HepG2 (cell line): ENCODE results near the gene PCSK5. TPM values are rescaled to one million over a fixed set of nuclear protein-coding genes. Genes with fewer than 3 reads are reported as not detected.

Experiments
- BORCS8-MEF2B ChIP-seq: sonication (generic); formaldehyde crosslinking; IDR thresholded peaks from 2 replicates; pipeline ENCODE4 v1.8.0; 2022; ENCODE audit warnings: mild to moderate bottlenecking, missing genetic modification reagents
- BRD4 ChIP-seq: sonication (generic); formaldehyde crosslinking; IDR thresholded peaks from 2 replicates; pipeline ENCODE4 v1.4.0; 2020; ENCODE audit warnings: missing genetic modification reagents
- CBX1 ChIP-seq: IDR thresholded peaks from one replicate; pipeline ENCODE4 v1.6.1; 2016; ENCODE audit warnings: antibody characterized with exemption, low read depth
- CHD2 ChIP-seq: IDR thresholded peaks from 2 replicates; pipeline ENCODE4 v1.6.1; 2011; ENCODE audit warnings: low read depth, low read length, improper control_type of control experiment
- DR1 ChIP-seq: sonication (generic); formaldehyde crosslinking; IDR thresholded peaks from 2 replicates; pipeline ENCODE4 v1.8.0; 2021; ENCODE audit warnings: mild to moderate bottlenecking, missing genetic modification reagents, inconsistent platforms
- FOXK1 ChIP-seq: sonication (generic); formaldehyde crosslinking; IDR thresholded peaks from 2 replicates; pipeline ENCODE4 v1.4.0; 2020; ENCODE audit warnings: low read depth, missing genetic modification reagents, borderline replicate concordance
- HMG20B ChIP-seq: conservative IDR thresholded peaks from 2 replicates; pipeline ENCODE4 v1.6.1; 2016; ENCODE audit warnings: missing genetic modification reagents, missing compliant biosample characterization
- HNRNPH1 ChIP-seq: fragments of 200-400 bp; formaldehyde crosslinking; optimal IDR thresholded peaks from 2 replicates; pipeline ENCODE3; 2017; ENCODE audit warnings: mild to moderate bottlenecking, low read depth, low read length
- HOXA5 ChIP-seq: sonication (generic); formaldehyde crosslinking; IDR thresholded peaks from 2 replicates; pipeline ENCODE4 v1.4.0; 2020; ENCODE audit warnings: missing genetic modification reagents
- KLF6 ChIP-seq: IDR thresholded peaks from 2 replicates; pipeline ENCODE4 v1.8.0; 2016; ENCODE audit warnings: missing biosample characterization, missing genetic modification reagents
- KLF9 ChIP-seq: IDR thresholded peaks from 2 replicates; pipeline ENCODE4 v1.6.1; 2016; ENCODE audit warnings: low read depth
- PRMT3 ChIP-seq: sonication (generic); formaldehyde crosslinking; IDR thresholded peaks from 2 replicates; pipeline ENCODE4 v1.8.1; 2022; ENCODE audit warnings: low read depth, mild to moderate bottlenecking, moderate library complexity, missing genetic modification reagents, borderline replicate concordance
- PRPF4 ChIP-seq: fragments of 200-400 bp; formaldehyde crosslinking; IDR thresholded peaks from 2 replicates; pipeline ENCODE4 v1.6.1; 2016; ENCODE audit warnings: low read length, low read depth; ENCODE audit not compliant: poor library complexity, severe bottlenecking
- RAD51 ChIP-seq: fragments of 450-650 bp; IDR thresholded peaks from 2 replicates; pipeline ENCODE4 v1.6.1; 2016; ENCODE audit warnings: borderline replicate concordance
- ZNF234 ChIP-seq: sonication (generic); formaldehyde crosslinking; conservative IDR thresholded peaks from 2 replicates; pipeline ENCODE4 v1.5.1; 2020; ENCODE audit warnings: mild to moderate bottlenecking, missing genetic modification reagents
- ZNF350 ChIP-seq: sonication (generic); formaldehyde crosslinking; IDR thresholded peaks from 2 replicates; pipeline ENCODE4 v1.4.0; 2020; ENCODE audit warnings: mild to moderate bottlenecking, low read depth, missing genetic modification reagents, borderline replicate concordance
- polyA plus RNA-seq, 8 experiments: library from polyadenylated mRNA; depleted of rRNA in 3 of 8; stranded (reverse) in 7 of 8; unstranded in 1 of 8; fragments of >200 nt; fragmentation: Illumina TruSeq in 4 of 8; extraction: Trizol in 4 of 8; gene quantifications; 2 replicates each; pipeline versions ENCODE4 v1.2.1 to v1.2.3, GENCODE V29; 2011 to 2016; ENCODE audit warnings: low read depth in 4 of 8, missing spikeins in 1 of 8, mixed read lengths in 1 of 8; ENCODE audit not compliant: insufficient read depth in 1 of 8
- total RNA-seq, 5 experiments: library from RNA; depleted of rRNA; stranded (reverse); fragments of >200 nt; fragmentation: Illumina TruSeq; extraction: Trizol; gene quantifications; 2 replicates each; pipeline ENCODE4 v1.2.3, GENCODE V29; 2016; ENCODE audit warnings: low read depth in 1 of 5
- TF ChIP-seq, protein P1 (sequence below): sonication (generic); formaldehyde crosslinking; conservative IDR thresholded peaks from 2 replicates; pipeline ENCODE4 v1.4.0; 2020; ENCODE audit warnings: missing genetic modification reagents
- TF ChIP-seq, protein P2 (sequence below): sonication (generic); formaldehyde crosslinking; IDR thresholded peaks from 2 replicates; pipeline ENCODE4 v1.5.1; 2020; ENCODE audit warnings: missing genetic modification reagents, mild to moderate bottlenecking, borderline replicate concordance
- TF ChIP-seq, protein P3 (sequence below): sonication (generic); formaldehyde crosslinking; conservative IDR thresholded peaks from 2 replicates; pipeline ENCODE4 v1.4.0; 2020; ENCODE audit warnings: mild to moderate bottlenecking, missing genetic modification reagents, moderate library complexity
- TF ChIP-seq, protein P4 (sequence below): fragments of 450-650 bp; IDR thresholded peaks from 2 replicates; pipeline ENCODE4 v1.6.1; 2017; ENCODE audit warnings: mild to moderate bottlenecking
- TF ChIP-seq, protein P5 (sequence below): IDR thresholded peaks from 2 replicates; pipeline ENCODE4 v1.6.1; 2016; ENCODE audit warnings: missing biosample characterization, missing genetic modification reagents, low read depth

PCSK5 gene
- total and polyA plus RNA-seq, 2 of the 13 experiments (the other 11 are each of a cell fraction or from before 2014, with no cell fraction given): 0.55 to 0.66 TPM

DNA sequence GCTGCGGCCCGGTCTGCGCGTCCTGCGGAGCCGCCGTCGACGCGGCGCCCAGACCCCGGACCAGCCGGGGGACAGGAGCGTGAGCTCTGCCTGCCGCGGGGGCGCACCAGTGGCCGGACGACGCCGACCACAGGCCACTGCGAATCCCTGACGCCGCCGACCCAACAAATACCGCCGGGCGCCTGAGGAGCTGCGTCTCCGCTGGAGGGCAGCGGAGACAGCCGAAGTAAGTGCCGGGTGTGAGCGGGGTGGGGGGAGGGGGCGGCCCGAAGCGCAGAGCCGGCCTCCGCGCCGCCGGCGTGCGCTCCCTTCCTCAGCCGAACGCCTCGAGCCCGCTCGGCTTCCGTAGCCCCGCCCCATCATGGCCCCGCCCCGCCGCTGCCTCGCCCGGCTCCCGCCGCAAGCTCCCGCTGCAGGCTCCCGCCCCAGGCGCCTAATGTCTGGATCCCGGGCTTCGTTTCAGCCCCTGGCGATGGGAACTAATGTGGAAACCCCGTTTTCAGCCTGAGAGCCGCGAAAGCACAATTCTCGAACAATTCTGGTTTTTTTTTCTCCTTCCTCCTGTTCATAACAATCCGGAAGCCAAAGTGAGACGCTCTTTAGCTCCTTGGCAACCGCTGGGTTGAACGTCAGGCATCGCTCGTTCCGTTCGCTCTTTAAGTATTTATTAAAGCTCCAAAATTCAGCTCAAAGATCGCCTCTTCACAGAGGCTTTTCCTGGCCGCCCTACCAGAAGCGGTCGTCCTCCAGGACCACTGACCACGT is 503.9 kb downstream of the PCSK5 start, which contains the start of gene RFK (continued):
- no peak for TF ChIP-seq BRD4 (CRISPR knock-in tag)
- TF ChIP-seq ZNF350 (CRISPR knock-in tag): no peak
- TF ChIP-seq, protein P1, sequence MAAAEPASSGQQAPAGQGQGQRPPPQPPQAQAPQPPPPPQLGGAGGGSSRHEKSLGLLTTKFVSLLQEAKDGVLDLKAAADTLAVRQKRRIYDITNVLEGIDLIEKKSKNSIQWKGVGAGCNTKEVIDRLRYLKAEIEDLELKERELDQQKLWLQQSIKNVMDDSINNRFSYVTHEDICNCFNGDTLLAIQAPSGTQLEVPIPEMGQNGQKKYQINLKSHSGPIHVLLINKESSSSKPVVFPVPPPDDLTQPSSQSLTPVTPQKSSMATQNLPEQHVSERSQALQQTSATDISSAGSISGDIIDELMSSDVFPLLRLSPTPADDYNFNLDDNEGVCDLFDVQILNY (CRISPR knock-in tag): 0 out of 2 replicates have a peak, but pooled peaks have one; percentile 31
- TF ChIP-seq HNRNPH1: no peak
- TF ChIP-seq, protein P2, sequence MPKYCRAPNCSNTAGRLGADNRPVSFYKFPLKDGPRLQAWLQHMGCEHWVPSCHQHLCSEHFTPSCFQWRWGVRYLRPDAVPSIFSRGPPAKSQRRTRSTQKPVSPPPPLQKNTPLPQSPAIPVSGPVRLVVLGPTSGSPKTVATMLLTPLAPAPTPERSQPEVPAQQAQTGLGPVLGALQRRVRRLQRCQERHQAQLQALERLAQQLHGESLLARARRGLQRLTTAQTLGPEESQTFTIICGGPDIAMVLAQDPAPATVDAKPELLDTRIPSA (CRISPR knock-in tag): no peak
- no peak for TF ChIP-seq FOXK1
- TF ChIP-seq, protein P3, sequence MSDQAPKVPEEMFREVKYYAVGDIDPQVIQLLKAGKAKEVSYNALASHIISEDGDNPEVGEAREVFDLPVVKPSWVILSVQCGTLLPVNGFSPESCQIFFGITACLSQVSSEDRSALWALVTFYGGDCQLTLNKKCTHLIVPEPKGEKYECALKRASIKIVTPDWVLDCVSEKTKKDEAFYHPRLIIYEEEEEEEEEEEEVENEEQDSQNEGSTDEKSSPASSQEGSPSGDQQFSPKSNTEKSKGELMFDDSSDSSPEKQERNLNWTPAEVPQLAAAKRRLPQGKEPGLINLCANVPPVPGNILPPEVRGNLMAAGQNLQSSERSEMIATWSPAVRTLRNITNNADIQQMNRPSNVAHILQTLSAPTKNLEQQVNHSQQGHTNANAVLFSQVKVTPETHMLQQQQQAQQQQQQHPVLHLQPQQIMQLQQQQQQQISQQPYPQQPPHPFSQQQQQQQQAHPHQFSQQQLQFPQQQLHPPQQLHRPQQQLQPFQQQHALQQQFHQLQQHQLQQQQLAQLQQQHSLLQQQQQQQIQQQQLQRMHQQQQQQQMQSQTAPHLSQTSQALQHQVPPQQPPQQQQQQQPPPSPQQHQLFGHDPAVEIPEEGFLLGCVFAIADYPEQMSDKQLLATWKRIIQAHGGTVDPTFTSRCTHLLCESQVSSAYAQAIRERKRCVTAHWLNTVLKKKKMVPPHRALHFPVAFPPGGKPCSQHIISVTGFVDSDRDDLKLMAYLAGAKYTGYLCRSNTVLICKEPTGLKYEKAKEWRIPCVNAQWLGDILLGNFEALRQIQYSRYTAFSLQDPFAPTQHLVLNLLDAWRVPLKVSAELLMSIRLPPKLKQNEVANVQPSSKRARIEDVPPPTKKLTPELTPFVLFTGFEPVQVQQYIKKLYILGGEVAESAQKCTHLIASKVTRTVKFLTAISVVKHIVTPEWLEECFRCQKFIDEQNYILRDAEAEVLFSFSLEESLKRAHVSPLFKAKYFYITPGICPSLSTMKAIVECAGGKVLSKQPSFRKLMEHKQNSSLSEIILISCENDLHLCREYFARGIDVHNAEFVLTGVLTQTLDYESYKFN: peak; percentile 52; the same call in 1 of the 2 replicates
- peak; percentile 72 for TF ChIP-seq HOXA5
- TF ChIP-seq HMG20B (CRISPR knock-in tag): 0 out of 2 replicates have a peak, but pooled peaks have one; percentile 9
- TF ChIP-seq CHD2: no peak
- TF ChIP-seq RAD51: no peak
- TF ChIP-seq ZNF234: no peak
- TF ChIP-seq KLF6 (CRISPR knock-in tag): no peak
- TF ChIP-seq DR1: no peak
- no peak for TF ChIP-seq PRMT3 (CRISPR knock-in tag)
- TF ChIP-seq, protein P4, sequence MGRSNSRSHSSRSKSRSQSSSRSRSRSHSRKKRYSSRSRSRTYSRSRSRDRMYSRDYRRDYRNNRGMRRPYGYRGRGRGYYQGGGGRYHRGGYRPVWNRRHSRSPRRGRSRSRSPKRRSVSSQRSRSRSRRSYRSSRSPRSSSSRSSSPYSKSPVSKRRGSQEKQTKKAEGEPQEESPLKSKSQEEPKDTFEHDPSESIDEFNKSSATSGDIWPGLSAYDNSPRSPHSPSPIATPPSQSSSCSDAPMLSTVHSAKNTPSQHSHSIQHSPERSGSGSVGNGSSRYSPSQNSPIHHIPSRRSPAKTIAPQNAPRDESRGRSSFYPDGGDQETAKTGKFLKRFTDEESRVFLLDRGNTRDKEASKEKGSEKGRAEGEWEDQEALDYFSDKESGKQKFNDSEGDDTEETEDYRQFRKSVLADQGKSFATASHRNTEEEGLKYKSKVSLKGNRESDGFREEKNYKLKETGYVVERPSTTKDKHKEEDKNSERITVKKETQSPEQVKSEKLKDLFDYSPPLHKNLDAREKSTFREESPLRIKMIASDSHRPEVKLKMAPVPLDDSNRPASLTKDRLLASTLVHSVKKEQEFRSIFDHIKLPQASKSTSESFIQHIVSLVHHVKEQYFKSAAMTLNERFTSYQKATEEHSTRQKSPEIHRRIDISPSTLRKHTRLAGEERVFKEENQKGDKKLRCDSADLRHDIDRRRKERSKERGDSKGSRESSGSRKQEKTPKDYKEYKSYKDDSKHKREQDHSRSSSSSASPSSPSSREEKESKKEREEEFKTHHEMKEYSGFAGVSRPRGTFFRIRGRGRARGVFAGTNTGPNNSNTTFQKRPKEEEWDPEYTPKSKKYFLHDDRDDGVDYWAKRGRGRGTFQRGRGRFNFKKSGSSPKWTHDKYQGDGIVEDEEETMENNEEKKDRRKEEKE: no peak
- TF ChIP-seq CBX1: no peak
- TF ChIP-seq KLF9: no peak
- TF ChIP-seq, protein P5, sequence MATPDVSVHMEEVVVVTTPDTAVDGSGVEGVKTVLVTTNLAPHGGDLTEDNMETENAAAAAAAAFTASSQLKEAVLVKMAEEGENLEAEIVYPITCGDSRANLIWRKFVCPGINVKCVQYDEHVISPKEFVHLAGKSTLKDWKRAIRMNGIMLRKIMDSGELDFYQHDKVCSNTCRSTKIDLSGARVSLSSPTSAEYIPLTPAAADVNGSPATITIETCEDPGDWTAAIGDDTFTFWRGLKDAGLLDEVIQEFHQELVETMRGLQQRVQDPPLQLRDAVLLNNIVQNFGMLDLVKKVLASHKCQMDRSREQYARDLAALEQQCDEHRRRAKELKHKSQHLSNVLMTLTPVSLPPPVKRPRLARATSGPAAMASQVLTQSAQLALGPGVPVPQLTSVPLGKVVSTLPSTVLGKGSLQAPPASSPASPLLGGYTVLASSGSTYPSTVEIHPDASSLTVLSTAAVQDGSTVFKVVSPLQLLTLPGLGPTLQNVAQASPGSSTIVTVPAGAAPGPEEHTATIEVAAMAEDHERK: no peak
- no peak for TF ChIP-seq PRPF4
- peak; percentile 45; the same call in 1 of the 2 replicates for TF ChIP-seq BORCS8-MEF2B (CRISPR knock-in tag)
